ENCODE results near the gene YBX1. TPM values are rescaled to one million over a fixed set of nuclear protein-coding genes. Genes with fewer than 3 reads are reported as not detected.
A peak's percentile ranks its signal among the peaks of the same experiment; 100 is the strongest.

YBX1 gene
- total and polyA plus RNA-seq, 2 of the 13 experiments (the other 11 are each of a cell fraction or from before 2014, with no cell fraction given), result 339 to 628 TPM

- TF ChIP-seq ZBTB40 (IDR thresholded peaks at IDR 0.05) (no peak), ZBTB40 (CRISPR knock-in tag; IDR thresholded peaks at IDR 0.05) (no peak), ZNF160 (CRISPR knock-in tag; IDR thresholded peaks at IDR 0.05) (0 out of 2 replicates have a peak, but pooled peaks have one; percentile 60), ZHX2 (IDR thresholded peaks at IDR 0.05; ENCODE audit: low read depth) (no peak), ZHX2 (CRISPR knock-in tag; IDR thresholded peaks at IDR 0.05; ENCODE audit: borderline replicate concordance) (0 out of 2 replicates have a peak, but pooled peaks have one; percentile 39), ZNF484 (CRISPR knock-in tag; IDR thresholded peaks at IDR 0.05; ENCODE audit: borderline replicate concordance, low read depth) (no peak), ZNF574 (CRISPR knock-in tag; IDR thresholded peaks at IDR 0.05) (peak; percentile 47), RCOR2 (CRISPR knock-in tag; IDR thresholded peaks at IDR 0.05) (no peak), STAG1 (CRISPR knock-in tag; IDR thresholded peaks at IDR 0.05) (no peak)
Measured at GRCh38 chr1:42739753-42740700, 57.8 kb downstream of the YBX1 start, which contains the start of gene CLDN19 (continued).

All from HepG2 (cell line).